Fibroblast of pulmonary artery (primary cell): ENCODE measurements around the gene BANK1.
A peak's percentile ranks its signal among the peaks of the same experiment; 100 is the strongest.

Experiments used
- DNase-seq: peaks from one replicate; pipeline ENCODE4 v3.0.0-alpha.2; 2010; ENCODE audit warnings: low read depth
- H3K4me3 ChIP-seq: replicated peaks from 2 replicates; pipeline ENCODE4 v1.5.1; 2011; ENCODE audit warnings: low read depth, mild to moderate bottlenecking, control low read depth, low read length, moderate library complexity
- TF ChIP-seq, protein P1 (sequence below): IDR thresholded peaks from 2 replicates; pipeline ENCODE4 v1.5.1; 2011; ENCODE audit warnings: mild to moderate bottlenecking, control low read depth, low read length, inconsistent platforms; ENCODE audit errors: missing control alignments

Gene BANK1

DNA sequence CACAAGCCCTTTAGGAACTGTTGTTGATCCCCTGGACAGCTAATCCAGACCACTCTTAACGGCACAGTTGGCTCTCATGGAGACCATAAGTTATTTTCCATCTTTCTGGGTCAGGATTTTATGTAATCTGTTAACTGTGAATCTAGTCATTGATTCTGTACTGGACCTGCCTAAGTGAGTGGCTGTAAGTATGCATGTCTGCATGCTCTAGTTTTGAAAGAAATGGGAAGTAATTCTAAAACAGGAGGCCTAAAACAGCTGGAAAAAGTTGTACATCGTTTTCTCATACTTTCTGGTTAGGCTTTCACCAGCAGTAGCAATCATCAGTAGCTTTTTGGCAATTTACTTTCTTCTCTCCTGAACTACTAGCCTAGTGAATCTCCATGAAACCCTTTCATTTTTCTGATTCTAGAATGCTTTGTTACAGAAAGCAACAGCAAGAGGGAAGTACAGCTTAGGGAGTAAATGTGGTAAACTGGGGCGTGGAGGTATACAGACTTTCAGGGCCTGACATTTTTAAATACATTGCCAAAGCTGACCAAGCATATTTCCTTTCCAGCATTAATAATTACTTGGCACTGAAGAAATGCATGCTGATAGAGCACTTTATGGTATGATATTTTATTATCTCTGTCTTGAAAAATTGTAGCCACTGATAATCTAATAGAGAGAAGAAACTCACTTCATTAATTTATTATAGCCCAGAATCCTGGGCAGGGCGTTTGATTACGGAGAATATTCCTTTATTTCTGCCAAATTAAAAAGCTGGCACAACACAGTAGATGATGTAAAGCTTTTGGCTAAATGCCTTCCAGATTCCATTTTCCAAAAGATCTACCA, 202.7 kb downstream of the BANK1 start:
- TF ChIP-seq, protein P1, sequence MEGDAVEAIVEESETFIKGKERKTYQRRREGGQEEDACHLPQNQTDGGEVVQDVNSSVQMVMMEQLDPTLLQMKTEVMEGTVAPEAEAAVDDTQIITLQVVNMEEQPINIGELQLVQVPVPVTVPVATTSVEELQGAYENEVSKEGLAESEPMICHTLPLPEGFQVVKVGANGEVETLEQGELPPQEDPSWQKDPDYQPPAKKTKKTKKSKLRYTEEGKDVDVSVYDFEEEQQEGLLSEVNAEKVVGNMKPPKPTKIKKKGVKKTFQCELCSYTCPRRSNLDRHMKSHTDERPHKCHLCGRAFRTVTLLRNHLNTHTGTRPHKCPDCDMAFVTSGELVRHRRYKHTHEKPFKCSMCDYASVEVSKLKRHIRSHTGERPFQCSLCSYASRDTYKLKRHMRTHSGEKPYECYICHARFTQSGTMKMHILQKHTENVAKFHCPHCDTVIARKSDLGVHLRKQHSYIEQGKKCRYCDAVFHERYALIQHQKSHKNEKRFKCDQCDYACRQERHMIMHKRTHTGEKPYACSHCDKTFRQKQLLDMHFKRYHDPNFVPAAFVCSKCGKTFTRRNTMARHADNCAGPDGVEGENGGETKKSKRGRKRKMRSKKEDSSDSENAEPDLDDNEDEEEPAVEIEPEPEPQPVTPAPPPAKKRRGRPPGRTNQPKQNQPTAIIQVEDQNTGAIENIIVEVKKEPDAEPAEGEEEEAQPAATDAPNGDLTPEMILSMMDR: no peak
- DNase-seq: peak; percentile 18

DNA sequence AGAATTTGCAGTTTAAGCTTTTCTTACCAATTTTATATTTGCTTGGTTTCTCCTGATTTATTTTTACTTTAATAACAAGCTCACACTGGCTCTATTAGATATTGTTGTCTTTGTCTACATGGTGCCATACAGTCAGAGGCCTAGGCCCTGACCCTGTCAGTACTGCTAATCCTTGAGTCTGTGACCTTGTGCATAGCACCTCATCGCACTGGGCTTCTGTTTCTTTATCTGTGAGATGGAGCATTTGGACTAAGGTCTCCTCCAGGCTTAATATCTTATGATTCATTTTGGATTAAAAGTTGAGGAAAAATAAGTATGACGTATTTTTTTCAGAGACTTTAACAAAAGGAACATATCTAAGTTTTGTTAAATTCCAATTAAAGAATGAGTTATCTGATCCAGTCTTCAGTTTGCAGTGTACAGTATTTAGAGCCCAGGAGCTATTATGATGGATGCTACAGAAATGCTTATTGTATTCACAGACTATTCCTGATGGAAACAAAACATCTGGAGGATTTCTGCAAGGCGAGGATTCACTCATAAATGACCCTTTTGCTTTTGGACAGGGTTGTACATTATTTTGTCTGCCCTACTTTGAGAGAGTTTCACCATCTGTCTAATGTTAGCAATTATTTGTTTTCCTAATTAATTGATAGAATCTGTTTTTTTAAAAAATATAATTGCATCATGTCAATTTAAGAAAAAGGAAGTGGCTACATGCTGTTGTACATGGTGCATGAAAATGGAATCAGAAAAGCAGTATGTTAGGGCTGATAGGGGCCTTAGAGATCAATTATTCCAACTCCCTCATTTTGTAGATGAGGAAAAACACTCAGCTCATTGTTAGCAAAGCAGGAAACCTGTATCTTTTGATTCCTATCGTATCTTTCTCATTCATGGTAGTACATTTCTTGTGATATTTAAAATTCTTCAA, 203.6 kb downstream of the BANK1 start:
- H3K4me3 ChIP-seq: no peak overlapping the region
- TF ChIP-seq, protein P1: no peak

More for the DNA sequence above, 202.7 kb downstream of the BANK1 start:
- H3K4me3 ChIP-seq: no peak overlapping the region

DNA sequence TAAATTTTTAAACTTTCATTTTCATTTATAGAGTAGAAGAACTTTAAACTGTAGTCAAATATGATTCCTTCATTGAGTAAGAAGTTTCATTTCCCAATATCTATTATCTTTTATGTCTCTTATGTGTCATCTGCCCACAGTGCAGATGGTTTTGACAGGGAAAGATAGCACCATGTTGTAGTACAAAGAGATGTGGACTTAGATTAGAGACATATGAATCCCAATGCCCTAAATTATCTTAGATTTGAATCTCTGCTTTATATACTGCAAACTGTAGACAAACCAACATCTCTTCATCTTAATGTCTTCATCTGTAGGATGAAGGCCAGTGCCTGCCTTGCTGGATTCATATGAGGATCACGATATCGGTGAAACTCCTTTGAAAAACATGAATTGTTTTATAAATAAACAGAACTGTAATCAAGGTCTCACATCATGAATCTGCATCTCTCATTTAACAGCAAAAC, 217.5 kb downstream of the BANK1 start:
- TF ChIP-seq, protein P1: no peak
- DNase-seq: no peak
- H3K4me3 ChIP-seq: no peak overlapping the region

More for the DNA sequence above, 203.6 kb downstream of the BANK1 start:
- no peak for DNase-seq

DNA sequence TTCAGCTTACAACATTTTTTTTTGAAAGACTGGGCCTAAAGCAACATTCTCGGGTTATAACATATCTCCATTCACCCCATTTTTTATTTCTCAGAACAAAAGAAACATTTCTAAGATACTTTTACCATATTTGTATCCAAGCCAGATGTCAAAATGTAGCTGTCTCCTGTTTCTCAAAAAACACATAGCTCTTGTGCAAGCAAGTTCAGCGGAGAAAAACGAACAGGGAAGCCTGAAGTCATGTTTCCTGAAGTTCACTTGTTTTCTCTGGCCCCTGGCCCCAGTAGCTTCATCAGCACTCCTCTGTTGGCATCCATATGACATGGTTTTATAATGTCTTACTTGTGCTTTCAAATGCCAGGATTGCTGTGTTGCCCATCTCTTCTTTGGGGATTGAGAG, 218.2 kb downstream of the BANK1 start:
- peak; percentile 47 for DNase-seq
- TF ChIP-seq, protein P1: no peak
- H3K4me3 ChIP-seq: no peak overlapping the region

DNA sequence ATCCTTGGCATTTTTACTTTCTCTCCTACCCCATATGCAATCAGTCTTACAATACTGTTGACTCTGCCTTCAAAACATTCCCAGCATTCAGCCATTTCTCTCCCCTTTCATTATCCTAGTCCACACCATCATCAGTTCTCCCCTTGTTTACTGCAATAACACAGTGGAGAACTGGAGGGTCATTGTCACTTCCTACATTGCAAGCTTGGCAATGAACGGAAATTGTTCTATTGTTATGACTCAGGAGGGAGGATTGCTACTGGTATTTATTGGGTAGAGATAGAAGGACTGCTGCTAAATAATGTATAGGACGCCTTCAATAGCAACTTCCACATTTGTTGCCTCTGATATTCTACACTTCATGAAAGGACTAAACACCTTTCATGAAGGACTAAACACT, 231.8 kb downstream of the BANK1 start:
- TF ChIP-seq, protein P1: no peak
- no peak overlapping the region for H3K4me3 ChIP-seq
- peak; percentile 34 for DNase-seq

DNA sequence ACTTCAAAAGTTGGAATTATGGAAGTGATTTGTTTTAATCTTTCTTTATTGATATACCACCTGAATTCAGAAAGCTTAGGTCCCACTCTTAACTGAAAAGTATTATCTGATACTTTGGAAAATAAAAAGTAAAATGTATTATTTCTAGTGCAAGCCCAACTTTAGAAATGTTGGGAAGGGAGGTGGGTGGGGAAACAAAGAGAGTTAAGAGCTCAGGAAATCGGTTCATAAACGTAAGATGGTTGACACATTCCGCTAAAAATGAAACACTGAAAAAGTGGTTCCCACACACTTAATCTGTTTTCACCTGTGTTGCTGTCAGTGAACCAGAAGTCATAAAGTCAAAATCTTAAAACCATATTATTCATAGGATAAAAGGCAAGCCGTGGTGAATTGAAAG, 237.4 kb downstream of the BANK1 start:
- no peak overlapping the region for H3K4me3 ChIP-seq
- TF ChIP-seq, protein P1: no peak
- no peak for DNase-seq
